Measurements from ENCODE around the gene NAV2. TPM values are rescaled to one million over a fixed set of nuclear protein-coding genes. Genes with fewer than 3 reads are reported as not detected.
"Not testable (repeated sequence)": the region's sequence is repeated elsewhere in the genome, so short reads cannot be mapped to it uniquely, and the experiment has no call there.

NAV2 gene
- total RNA-seq, 4 donors from 2014 or later, result 9.6 to 40.0 (median 23.1) TPM

GRCh38 chr11:19892876-19893275 is 180.2 kb downstream of the NAV2 start:
- no peak overlapping the region for H3K27ac ChIP-seq
- H3K4me1 ChIP-seq, result no peaks in the 10 kb centered on the region
- no peaks in the 10 kb centered on the region for H3K27me3 ChIP-seq
- TF ChIP-seq POLR2A (IDR thresholded peaks at IDR 0.05), result no peak
- no peak overlapping the region for H3K4me3 ChIP-seq
- intact Hi-C loops (cut with DNase I; ENCODE audit: low total_unique reads), result loop anchor here (10.0 kb wide), 1 partner anchor 148 kb away; no protein-coding TSS in a partner anchor
- DNase-seq, result no peak
- no peaks in the 10 kb centered on the region for H3K36me3 ChIP-seq
- WGBS, 2 donors (ENCODE audit: low coverage in 1 of 2), result 80 to 83% methylated on average over 1 of the region's 1 CpG
- H3K9me3 ChIP-seq, result no peaks in the 10 kb centered on the region
- in situ Hi-C loops (cut with MboI; ENCODE audit: low pct_ligation_motif_present in 1 of 4, low pct_unique_long_range_greater_than_20kb in 1 of 4, low sequenced_read_pairs in 3 of 4), result no loop called here

GRCh38 chr11:19894404-19894803 is 181.8 kb downstream of the NAV2 start:
- H3K36me3 ChIP-seq, result no peaks in the 10 kb centered on the region
- H3K9me3 ChIP-seq, result no peaks in the 10 kb centered on the region
- no peaks in the 10 kb centered on the region for H3K4me1 ChIP-seq
- intact Hi-C loops (cut with DNase I; ENCODE audit: low total_unique reads), result loop anchor here (10.0 kb wide), 1 partner anchor 150 kb away; no protein-coding TSS in a partner anchor
- no peak for DNase-seq
- in situ Hi-C loops (cut with MboI; ENCODE audit: low pct_ligation_motif_present in 1 of 4, low pct_unique_long_range_greater_than_20kb in 1 of 4, low sequenced_read_pairs in 3 of 4), result no loop called here
- H3K27ac ChIP-seq, result no peak overlapping the region
- TF ChIP-seq EP300 (IDR thresholded peaks at IDR 0.05; ENCODE audit: low read depth) (no peak), POLR2AphosphoS5 (IDR thresholded peaks at IDR 0.05) (no peak), POLR2A (IDR thresholded peaks at IDR 0.05) (no peak)
- WGBS, 2 donors (ENCODE audit: low coverage in 1 of 2), result 73 to 74% methylated on average over 2 of the region's 2 CpGs
- no peaks in the 10 kb centered on the region for H3K27me3 ChIP-seq
- no peak overlapping the region for H3K4me3 ChIP-seq

GRCh38 chr11:19895037-19895436 is 182.4 kb downstream of the NAV2 start:
- H3K36me3 ChIP-seq; H3K27me3 ChIP-seq; H3K4me1 ChIP-seq; H3K27ac ChIP-seq; DNase-seq; in situ Hi-C loops (cut with MboI; ENCODE audit: low pct_ligation_motif_present in 1 of 4, low pct_unique_long_range_greater_than_20kb in 1 of 4, low sequenced_read_pairs in 3 of 4); H3K4me3 ChIP-seq; H3K9me3 ChIP-seq: not testable (repeated sequence)
- intact Hi-C loops (cut with DNase I; ENCODE audit: low total_unique reads), result loop anchor here (10.0 kb wide), 1 partner anchor 150 kb away; no protein-coding TSS in a partner anchor
- 95% methylated on average over 3 of the region's 3 CpGs; no CpG with 5 or more reads in 1 of the 2 donors for WGBS, 2 donors (ENCODE audit: low coverage in 1 of 2)

GRCh38 chr11:19895776-19896175 is 183.1 kb downstream of the NAV2 start:
- Histone ChIP-seq H3K4me3 (no peak overlapping the region), H3K36me3 (no peaks in the 10 kb centered on the region), H3K27ac (no peak overlapping the region), H3K4me1 (no peaks in the 10 kb centered on the region), H3K9me3 (no peaks in the 10 kb centered on the region), H3K27me3 (no peaks in the 10 kb centered on the region)
- WGBS, 2 donors (ENCODE audit: low coverage in 1 of 2), result 80 to 83% methylated on average over 1 to 5 of the region's 5 CpGs
- TF ChIP-seq POLR2AphosphoS5 (IDR thresholded peaks at IDR 0.05) (no peak), CTCF (IDR thresholded peaks at IDR 0.05) (no peak), EP300 (IDR thresholded peaks at IDR 0.05; ENCODE audit: low read depth) (no peak), POLR2A (IDR thresholded peaks at IDR 0.05) (no peak)
- intact Hi-C loops (cut with DNase I; ENCODE audit: low total_unique reads) (loop anchor here (10.0 kb wide), 1 partner anchor 151 kb away; no protein-coding TSS in a partner anchor), in situ Hi-C loops (cut with MboI; ENCODE audit: low pct_ligation_motif_present in 1 of 4, low pct_unique_long_range_greater_than_20kb in 1 of 4, low sequenced_read_pairs in 3 of 4) (no loop called here)
- no peak for DNase-seq

GRCh38 chr11:19903620-19904069 is 191.0 kb downstream of the NAV2 start:
- intact Hi-C loops (cut with DNase I; ENCODE audit: low total_unique reads) (loop anchor here (5.0 kb wide), 1 partner anchor 346 kb away; no protein-coding TSS in a partner anchor), in situ Hi-C loops (cut with MboI; ENCODE audit: low pct_ligation_motif_present in 1 of 4, low pct_unique_long_range_greater_than_20kb in 1 of 4, low sequenced_read_pairs in 3 of 4) (loop anchor here (5.0 to 10.0 kb wide), 3 partner anchors 336 to 341 kb away; no protein-coding TSS in a partner anchor)
- no peak for TF ChIP-seq EP300 (IDR thresholded peaks at IDR 0.05; ENCODE audit: low read depth)
- TF ChIP-seq CTCF (IDR thresholded peaks at IDR 0.05), result peak; percentile 71 to 79 (median 78)
- Histone ChIP-seq H3K27ac (no peak overlapping the region), H3K9me3 (no peaks in the 10 kb centered on the region), H3K27me3 (no peaks in the 10 kb centered on the region), H3K36me3 (no peaks in the 10 kb centered on the region), H3K4me1 (peaks cover 0 to 4% (median 0%) of the 10 kb centered on the region in 4 donors), H3K4me3 (no peak overlapping the region)
- WGBS, 2 donors (ENCODE audit: low coverage in 1 of 2), result 42% methylated on average over 1 of the region's 1 CpG; no CpG with 5 or more reads in 1 of the 2 donors
- peak; percentile 82 for DNase-seq

Measured in transverse colon (tissue), 4 donors.